Measurements from ENCODE around the gene QPCT.
"Not testable (repeated sequence)": the region's sequence is repeated elsewhere in the genome, so short reads cannot be mapped to it uniquely, and the experiment has no call there.

QPCT gene

GRCh38 chr2:37344453-37345361, at the start of gene QPCT:
Gene QPCT, plus strand, starts transcription at chr2:37344630. Its CDS starts 102 bp downstream, at chr2:37344732.
- DNase-seq = peak; percentile 31

- not testable (repeated sequence) for DNase-seq
Measured at GRCh38 chr2:37294858-37295257, 49.6 kb upstream of the QPCT start.

- no peak for DNase-seq
Measured at GRCh38 chr2:37295469-37296073, 48.9 kb upstream of the QPCT start.

GRCh38 chr2:37297632-37298031, 46.8 kb upstream of the QPCT start:
- no peak for DNase-seq

- no peak for DNase-seq
Measured at GRCh38 chr2:37300146-37300545, 44.3 kb upstream of the QPCT start.

GRCh38 chr2:37300578-37300977, 43.9 kb upstream of the QPCT start:
- DNase-seq = no peak

GRCh38 chr2:37301408-37301807, 43.0 kb upstream of the QPCT start:
- no peak for DNase-seq

GRCh38 chr2:37302701-37303252, 41.7 kb upstream of the QPCT start:
- no peak for DNase-seq

GRCh38 chr2:37306024-37306423, 38.4 kb upstream of the QPCT start:
- no peak for DNase-seq

- no peak for DNase-seq
Measured at GRCh38 chr2:37307500-37307899, 36.9 kb upstream of the QPCT start.

GRCh38 chr2:37315364-37315763, 29.1 kb upstream of the QPCT start:
- DNase-seq = no peak

GRCh38 chr2:37316181-37316580, 28.2 kb upstream of the QPCT start:
- no peak for DNase-seq

GRCh38 chr2:37317746-37318145, 26.7 kb upstream of the QPCT start:
- DNase-seq = no peak

- DNase-seq = peak; percentile 52
Measured at GRCh38 chr2:37318401-37318800, 26.0 kb upstream of the QPCT start.

- no peak for DNase-seq
Measured at GRCh38 chr2:37319754-37320609, 24.4 kb upstream of the QPCT start.

- DNase-seq = no peak
Measured at GRCh38 chr2:37321029-37321682, 23.3 kb upstream of the QPCT start.

- DNase-seq = no peak
Measured at GRCh38 chr2:37322368-37322767, 22.1 kb upstream of the QPCT start.

GRCh38 chr2:37323176-37323780, 21.2 kb upstream of the QPCT start:
- no peak for DNase-seq

GRCh38 chr2:37323781-37324535, 20.5 kb upstream of the QPCT start:
- no peak for DNase-seq

GRCh38 chr2:37324536-37324785, 20.0 kb upstream of the QPCT start:
- peak; percentile 72 for DNase-seq

GRCh38 chr2:37324786-37325624, 19.4 kb upstream of the QPCT start, which contains the start of gene PRKD3:
Gene PRKD3, minus strand, starts transcription at chr2:37324833. Its CDS starts 8,309 bp downstream, at chr2:37316524.
- DNase-seq = peak; percentile 66
